ENCODE data around the gene ACAA2. TPM values are rescaled to one million over a fixed set of nuclear protein-coding genes. Genes with fewer than 3 reads are reported as not detected.
"Not testable (repeated sequence)": the region's sequence is repeated elsewhere in the genome, so short reads cannot be mapped to it uniquely, and the experiment has no call there.

ACAA2 gene
- total RNA-seq, 1 donor from 2014 or later: 91.9 TPM

- Histone ChIP-seq H3K27me3 (no peaks in the 10 kb centered on the region), H3K36me3 (no peaks in the 10 kb centered on the region), H3K9me3 (ENCODE audit: low read depth) (no peaks in the 10 kb centered on the region), H3F3A (ENCODE audit: low read depth) (no peaks in the 10 kb centered on the region), H3K79me2 (ENCODE audit: low read depth) (peaks cover 56% of the 10 kb centered on the region), H2AFZ (replicated peaks) (no peak overlapping the region), H3K9ac (no peak overlapping the region), H3K27ac (no peak overlapping the region), H3K4me1 (no peaks in the 10 kb centered on the region), H3K4me2 (no peak overlapping the region), H3K4me3 (no peak overlapping the region), H4K20me1 (ENCODE audit: low read depth) (no peaks in the 10 kb centered on the region)
- no peaks in the 10 kb centered on the region for H3K27me3 Mint-ChIP-seq (ENCODE audit: insufficient read depth, low read depth)
- H3K4me1 Mint-ChIP-seq: peaks cover 5% of the 10 kb centered on the region
- H3K9me3 Mint-ChIP-seq: peaks cover 53% of the 10 kb centered on the region
- peaks cover 56% of the 10 kb centered on the region for H3K36me3 Mint-ChIP-seq
- no peak overlapping the region for H3K27ac Mint-ChIP-seq
- TF ChIP-seq EZH2 (IDR thresholded peaks at IDR 0.05) (no peak), EZH2phosphoT487 (IDR thresholded peaks at IDR 0.05) (no peak), CTCF (IDR thresholded peaks at IDR 0.05) (no peak)
- no peak overlapping the region for H3K4me3 Mint-ChIP-seq
- DNase-seq (ENCODE audit: low spot score): no peak
Observed at GRCh38 chr18:49804096-49804495, 9.2 kb downstream of the ACAA2 start.

- Histone ChIP-seq H3K4me3 (no peak overlapping the region), H3F3A (ENCODE audit: low read depth) (no peaks in the 10 kb centered on the region), H3K4me1 (no peaks in the 10 kb centered on the region), H3K9me3 (ENCODE audit: low read depth) (no peaks in the 10 kb centered on the region), H2AFZ (replicated peaks) (no peak overlapping the region), H3K79me2 (ENCODE audit: low read depth) (peaks cover 41% of the 10 kb centered on the region), H3K9ac (no peak overlapping the region), H3K36me3 (peaks cover 3% of the 10 kb centered on the region), H4K20me1 (ENCODE audit: low read depth) (no peaks in the 10 kb centered on the region), H3K4me2 (no peak overlapping the region), H3K27ac (no peak overlapping the region), H3K27me3 (no peaks in the 10 kb centered on the region)
- no peak overlapping the region for H3K4me3 Mint-ChIP-seq
- H3K36me3 Mint-ChIP-seq: peaks cover 53% of the 10 kb centered on the region
- no peak for DNase-seq (ENCODE audit: low spot score)
- H3K27ac Mint-ChIP-seq: no peak overlapping the region
- TF ChIP-seq CTCF (IDR thresholded peaks at IDR 0.05) (no peak), EZH2 (IDR thresholded peaks at IDR 0.05) (no peak), EZH2phosphoT487 (IDR thresholded peaks at IDR 0.05) (no peak)
- H3K9me3 Mint-ChIP-seq: peaks cover 49% of the 10 kb centered on the region
- H3K27me3 Mint-ChIP-seq (ENCODE audit: insufficient read depth, low read depth): no peaks in the 10 kb centered on the region
- peaks cover 5% of the 10 kb centered on the region for H3K4me1 Mint-ChIP-seq
Observed at GRCh38 chr18:49802623-49803022, 10.7 kb downstream of the ACAA2 start.

GRCh38 chr18:49800491-49800890, 12.8 kb downstream of the ACAA2 start:
- peaks cover 10% of the 10 kb centered on the region for H3K36me3 ChIP-seq
- H3K27me3 ChIP-seq; H3K9me3 ChIP-seq (ENCODE audit: low read depth); H2AFZ ChIP-seq (replicated peaks); H3K4me3 Mint-ChIP-seq; H4K20me1 ChIP-seq (ENCODE audit: low read depth); H3K27ac Mint-ChIP-seq; H3K27me3 Mint-ChIP-seq (ENCODE audit: insufficient read depth, low read depth); H3K4me2 ChIP-seq; H3F3A ChIP-seq (ENCODE audit: low read depth); H3K4me1 Mint-ChIP-seq; H3K9ac ChIP-seq; H3K4me3 ChIP-seq; H3K4me1 ChIP-seq; DNase-seq (ENCODE audit: low spot score); H3K27ac ChIP-seq: not testable (repeated sequence)
- H3K79me2 ChIP-seq (ENCODE audit: low read depth): peaks cover 21% of the 10 kb centered on the region
- H3K36me3 Mint-ChIP-seq: peaks cover 46% of the 10 kb centered on the region
- H3K9me3 Mint-ChIP-seq: peaks cover 32% of the 10 kb centered on the region

- not testable (repeated sequence) for H3K4me1 ChIP-seq; DNase-seq (ENCODE audit: low spot score); H3F3A ChIP-seq (ENCODE audit: low read depth); H4K20me1 ChIP-seq (ENCODE audit: low read depth); H3K4me3 Mint-ChIP-seq; H3K4me2 ChIP-seq; H3K4me1 Mint-ChIP-seq; H3K9me3 ChIP-seq (ENCODE audit: low read depth); H3K27me3 Mint-ChIP-seq (ENCODE audit: insufficient read depth, low read depth); H3K27ac ChIP-seq; H3K4me3 ChIP-seq; H3K9ac ChIP-seq; H2AFZ ChIP-seq (replicated peaks); H3K27ac Mint-ChIP-seq; H3K27me3 ChIP-seq
- Histone ChIP-seq H3K79me2 (ENCODE audit: low read depth) (peaks cover 14% of the 10 kb centered on the region), H3K36me3 (peaks cover 10% of the 10 kb centered on the region)
- peaks cover 46% of the 10 kb centered on the region for H3K36me3 Mint-ChIP-seq
- peaks cover 25% of the 10 kb centered on the region for H3K9me3 Mint-ChIP-seq
Observed at GRCh38 chr18:49799806-49800205, 13.5 kb downstream of the ACAA2 start.

Measured in neural progenitor cell (in vitro differentiated cells).